ENCODE results near the gene ADAM10.

ADAM10 gene

GRCh38 chr15:58650102-58650501 is 99.4 kb downstream of the ADAM10 start:
- DNase-seq (ENCODE audit: low read depth in 1 of 2, low spot score in 1 of 2), result no peak
- Histone ChIP-seq H3K4me3 (replicated peaks; ENCODE audit: insufficient read depth, low read length) (no peak overlapping the region), H3K27me3 (ENCODE audit: insufficient read depth, poor library complexity, severe bottlenecking) (no peaks in the 10 kb centered on the region), H3K27ac (replicated peaks) (no peak overlapping the region)
- no peak for TF ChIP-seq POLR2AphosphoS5 (IDR thresholded peaks at IDR 0.05; ENCODE audit: low read depth)
- no peak for TF ChIP-seq CTCF (IDR thresholded peaks at IDR 0.05; ENCODE audit: insufficient read depth, low read length)
- no peak for TF ChIP-seq SPI1 (IDR thresholded peaks at IDR 0.05; ENCODE audit: borderline replicate concordance, low read depth)
- TF ChIP-seq REST (IDR thresholded peaks at IDR 0.05; ENCODE audit: insufficient replicate concordance, low read depth), result no peak
- no peak for TF ChIP-seq GABPA (IDR thresholded peaks at IDR 0.05; ENCODE audit: low read depth)

- no peak for DNase-seq (ENCODE audit: low read depth in 1 of 2, low spot score in 1 of 2)
- H3K27me3 ChIP-seq (ENCODE audit: insufficient read depth, poor library complexity, severe bottlenecking), result no peaks in the 10 kb centered on the region
- no peak overlapping the region for H3K4me3 ChIP-seq (replicated peaks; ENCODE audit: insufficient read depth, low read length)
Measured at GRCh38 chr15:58649175-58649574, 100.3 kb downstream of the ADAM10 start.

DNA sequence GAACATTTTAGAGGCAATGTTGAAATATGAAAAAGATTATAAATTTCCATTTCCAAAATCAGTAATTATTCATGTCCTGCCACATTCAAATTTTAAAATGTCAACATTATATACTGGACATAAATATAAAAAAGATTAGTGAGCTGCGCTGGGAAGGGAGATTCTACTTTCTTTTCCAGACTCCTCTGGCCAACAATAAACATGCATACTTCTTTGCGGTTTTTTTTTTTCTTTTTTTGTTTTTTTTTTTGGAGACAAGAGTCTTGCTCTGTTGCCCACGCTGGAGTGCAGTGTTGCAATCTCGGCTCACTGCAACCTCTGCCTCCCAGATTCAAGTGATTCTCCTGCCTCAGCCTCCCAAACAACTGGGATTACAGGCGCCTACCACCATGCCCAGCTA is 105.5 kb downstream of the ADAM10 start:
- no peaks in the 10 kb centered on the region for H3K27me3 ChIP-seq (ENCODE audit: insufficient read depth, poor library complexity, severe bottlenecking)
- TF ChIP-seq REST (IDR thresholded peaks at IDR 0.05; ENCODE audit: insufficient replicate concordance, low read depth) (no peak), CTCF (IDR thresholded peaks at IDR 0.05; ENCODE audit: insufficient read depth, low read length) (no peak), SPI1 (IDR thresholded peaks at IDR 0.05; ENCODE audit: borderline replicate concordance, low read depth) (no peak), POLR2AphosphoS5 (IDR thresholded peaks at IDR 0.05; ENCODE audit: low read depth) (no peak), GABPA (IDR thresholded peaks at IDR 0.05; ENCODE audit: low read depth) (no peak)
- H3K27ac ChIP-seq (replicated peaks), result no peak overlapping the region
- DNase-seq (ENCODE audit: low read depth in 1 of 2, low spot score in 1 of 2), result no peak
- H3K4me3 ChIP-seq (replicated peaks; ENCODE audit: insufficient read depth, low read length), result no peak overlapping the region

More at GRCh38 chr15:58649175-58649574, 100.3 kb downstream of the ADAM10 start:
- no peak overlapping the region for H3K27ac ChIP-seq (replicated peaks)
- TF ChIP-seq POLR2AphosphoS5 (IDR thresholded peaks at IDR 0.05; ENCODE audit: low read depth) (no peak), SPI1 (IDR thresholded peaks at IDR 0.05; ENCODE audit: borderline replicate concordance, low read depth) (no peak), CTCF (IDR thresholded peaks at IDR 0.05; ENCODE audit: insufficient read depth, low read length) (no peak), REST (IDR thresholded peaks at IDR 0.05; ENCODE audit: insufficient replicate concordance, low read depth) (no peak), GABPA (IDR thresholded peaks at IDR 0.05; ENCODE audit: low read depth) (no peak)

Measured in HL-60 (cell line).